Gastroesophageal sphincter (tissue), 4 donors: ENCODE results near the gene ABLIM2. TPM values are rescaled to one million over a fixed set of nuclear protein-coding genes. Genes with fewer than 3 reads are reported as not detected.

Experiments
- ATAC-seq: fragments of 150-250 bp; one replicate; pipeline ENCODE4 v1.9.1; 2016; ENCODE audit warnings: mild to moderate bottlenecking, moderate library complexity
- H3K27ac ChIP-seq, 4 donors: fragments of 200-600 bp; sonication (generic) in 3 of 4; 1 replicate in 3 of 4; 2 replicates in 1 of 4; pipeline ENCODE4 v1.5.1; 2016 to 2019
- H3K27me3 ChIP-seq: fragments of 200-600 bp; sonication (generic); one replicate; pipeline ENCODE4 v1.5.1; 2019
- H3K36me3 ChIP-seq, 2 donors: fragments of 200-600 bp; sonication (generic); one replicate each; pipeline ENCODE4 v1.5.1; 2019; ENCODE audit warnings: control low read depth in 1 of 2
- H3K4me1 ChIP-seq, 3 donors: fragments of 200-600 bp; sonication (generic); 1 replicate in 2 of 3; 2 replicates in 1 of 3; pipeline ENCODE4 v1.5.1; 2016 to 2019; ENCODE audit warnings: control low read depth in 2 of 3
- H3K4me3 ChIP-seq, 2 donors: fragments of 200-600 bp; sonication (generic); one replicate each; pipeline ENCODE4 v1.5.1; 2019; ENCODE audit warnings: mild to moderate bottlenecking in 1 of 2, moderate library complexity in 1 of 2
- H3K9me3 ChIP-seq, 3 donors: fragments of 200-600 bp; sonication (generic); one replicate each; pipeline ENCODE4 v1.5.1; 2017 to 2019; ENCODE audit warnings: control low read depth in 2 of 3
- CTCF ChIP-seq, 4 experiments: fragments of 200-600 bp in 2 of 4; fragments of 450-650 bp in 2 of 4; sonication (generic) in 1 of 4; IDR thresholded peaks; one replicate each; pipeline ENCODE4 v1.5.1; 2017 to 2019; ENCODE audit warnings: antibody characterized with exemption in 4 of 4, mild to moderate bottlenecking in 2 of 4, moderate library complexity in 2 of 4
- EP300 ChIP-seq: sonication (generic); formaldehyde crosslinking; IDR thresholded peaks from one replicate; pipeline ENCODE4 v1.6.1; 2017; ENCODE audit warnings: antibody characterized with exemption, mild to moderate bottlenecking
- POLR2A ChIP-seq, 2 donors: fragments of 450-650 bp; IDR thresholded peaks; one replicate each; pipeline ENCODE4 v1.6.1; 2017; ENCODE audit warnings: antibody characterized with exemption in 2 of 2, mild to moderate bottlenecking in 2 of 2, moderate library complexity in 1 of 2
- POLR2AphosphoS5 ChIP-seq: sonication (generic); formaldehyde crosslinking; IDR thresholded peaks from one replicate; pipeline ENCODE4 v1.6.1; 2017; ENCODE audit warnings: antibody characterized with exemption
- WGBS, 2 donors: methylation state at CpG; one replicate each; pipeline ENCODE4 v1.1.5; 2018; ENCODE audit warnings: low coverage in 1 of 2; 5-methylcytosine and 5-hydroxymethylcytosine counted together
- total RNA-seq, 4 donors: library from RNA; depleted of rRNA; stranded (reverse); fragments of >200 nt; gene quantifications; one replicate each; pipeline ENCODE4 v1.1.0, GENCODE V29; 2016

ABLIM2 gene
- total RNA-seq, 4 donors from 2014 or later = 5.0 to 13.5 (median 8.0) TPM

GRCh38 chr4:8035371-8035780 lies 123.2 kb downstream of the ABLIM2 start:
- no peaks in the 10 kb centered on the region for H3K4me1 ChIP-seq
- no peak for ATAC-seq
- no peak overlapping the region for H3K27ac ChIP-seq
- 57 to 66% methylated on average over 4 to 5 of the region's 13 CpGs for WGBS, 2 donors
- H3K27me3 ChIP-seq = no peaks in the 10 kb centered on the region
- H3K36me3 ChIP-seq = peaks cover 0 to 33% of the 10 kb centered on the region in 2 donors
- TF ChIP-seq POLR2AphosphoS5 (no peak), EP300 (no peak), POLR2A (IDR thresholded peaks at IDR 0.05) (no peak), CTCF (IDR thresholded peaks at IDR 0.05) (no peak)
- H3K9me3 ChIP-seq = no peaks in the 10 kb centered on the region
- H3K4me3 ChIP-seq = no peak overlapping the region

GRCh38 chr4:8033829-8034528 lies 124.6 kb downstream of the ABLIM2 start:
- no peaks in the 10 kb centered on the region for H3K4me1 ChIP-seq
- H3K27ac ChIP-seq = no peak overlapping the region
- no peak overlapping the region for H3K4me3 ChIP-seq
- peaks cover 0 to 42% of the 10 kb centered on the region in 2 donors for H3K36me3 ChIP-seq
- no peaks in the 10 kb centered on the region for H3K9me3 ChIP-seq
- WGBS, 2 donors = 67% methylated on average over 4 of the region's 11 CpGs; no CpG with 5 or more reads in 1 of the 2 donors
- TF ChIP-seq POLR2AphosphoS5 (no peak), POLR2A (IDR thresholded peaks at IDR 0.05) (no peak), EP300 (no peak), CTCF (IDR thresholded peaks at IDR 0.05) (no peak)
- ATAC-seq = no peak
- no peaks in the 10 kb centered on the region for H3K27me3 ChIP-seq

- H3K4me3 ChIP-seq = no peak overlapping the region
- H3K9me3 ChIP-seq = no peaks in the 10 kb centered on the region
- peaks cover 0 to 42% of the 10 kb centered on the region in 2 donors for H3K36me3 ChIP-seq
- TF ChIP-seq EP300 (no peak), POLR2A (IDR thresholded peaks at IDR 0.05) (no peak), POLR2AphosphoS5 (no peak), CTCF (IDR thresholded peaks at IDR 0.05) (no peak)
- 80% methylated on average over 3 of the region's 17 CpGs; no CpG with 5 or more reads in 1 of the 2 donors for WGBS, 2 donors
- no peak for ATAC-seq
- H3K27me3 ChIP-seq = no peaks in the 10 kb centered on the region
- H3K27ac ChIP-seq = no peak overlapping the region
- H3K4me1 ChIP-seq = no peaks in the 10 kb centered on the region
Measured at GRCh38 chr4:8033067-8033755, 125.4 kb downstream of the ABLIM2 start.

GRCh38 chr4:8032381-8032780 lies 126.2 kb downstream of the ABLIM2 start:
- no peaks in the 10 kb centered on the region for H3K9me3 ChIP-seq
- no peaks in the 10 kb centered on the region for H3K4me1 ChIP-seq
- no peak overlapping the region for H3K4me3 ChIP-seq
- no peak overlapping the region for H3K27ac ChIP-seq
- 92 to 98% methylated on average over 7 to 8 of the region's 23 CpGs for WGBS, 2 donors
- TF ChIP-seq POLR2AphosphoS5 (no peak), CTCF (IDR thresholded peaks at IDR 0.05) (no peak), POLR2A (IDR thresholded peaks at IDR 0.05) (no peak)
- peaks cover 0 to 49% of the 10 kb centered on the region in 2 donors for H3K36me3 ChIP-seq
- ATAC-seq = no peak
- no peaks in the 10 kb centered on the region for H3K27me3 ChIP-seq
